Endothelial cell of umbilical vein (primary cell): ENCODE results near the gene TRPV6. TPM values are rescaled to one million over a fixed set of nuclear protein-coding genes. Genes with fewer than 3 reads are reported as not detected.

ENCODE experiments used
- BruUV-seq: library from RNA; stranded (reverse); fragments of 400-500 nt; replicated peaks from 2 replicates; lab custom pipeline; 2021; lab: Mats Ljungman, UMichigan
- CTCF ChIA-PET: fragments of 300-600, 350-600 bp; sonication (Branson Sonifier 250); formaldehyde crosslinking; loops from one replicate; lab custom pipeline; 2021; ENCODE audit warnings: antibody characterized with exemption, inconsistent platforms; lab: Charles Lee
- POLR2A ChIA-PET: fragments of 300-600, 350-600 bp; sonication (Branson Sonifier 250); formaldehyde crosslinking; loops from one replicate; lab custom pipeline; 2021; ENCODE audit warnings: antibody characterized with exemption, inconsistent platforms; lab: Charles Lee
- DNase-seq: peaks from one replicate; pipeline ENCODE4 v3.0.0-alpha.2; 2011; ENCODE audit warnings: low read depth, low spot score
- FAIRE-seq: peaks from 2 replicates; lab custom pipeline; 2011; peaks lifted over from hg19 to GRCh38; lab: Jason Lieb, UNC
- H2AFZ ChIP-seq: 2 replicates; pipeline ENCODE4 v1.6.0; 2012; ENCODE audit warnings: low read depth, low read length, control low read depth, inconsistent platforms
- H3K27ac ChIP-seq: 2 replicates; pipeline ENCODE4 v1.5.1; 2011; ENCODE audit warnings: low read depth, mild to moderate bottlenecking, control low read depth, low read length, moderate library complexity; ENCODE audit not compliant: insufficient read depth
- H3K27me3 ChIP-seq, 2 experiments: 2 replicates each; pipeline versions ENCODE4 v1.6.0 to v1.6.1; 2011; ENCODE audit warnings: low read length in 2 of 2, mixed read lengths in 1 of 2; ENCODE audit not compliant: control insufficient read depth in 2 of 2, insufficient read depth in 2 of 2
- H3K36me3 ChIP-seq, 2 experiments: 2 replicates in 1 of 2; 3 replicates in 1 of 2; pipeline ENCODE4 v1.5.1; 2011; ENCODE audit warnings: low read length in 2 of 2, mild to moderate bottlenecking in 1 of 2, moderate library complexity in 1 of 2; ENCODE audit not compliant: control insufficient read depth in 2 of 2, insufficient read depth in 2 of 2; ENCODE audit errors: extremely low read depth in 1 of 2
- H3K4me1 ChIP-seq: 3 replicates; pipeline ENCODE4 v1.5.1; 2011; ENCODE audit warnings: mild to moderate bottlenecking, low read length; ENCODE audit not compliant: control insufficient read depth, insufficient read depth; ENCODE audit errors: extremely low read depth
- H3K4me2 ChIP-seq: 2 replicates; pipeline ENCODE4 v1.6.1; 2011; ENCODE audit warnings: low read length, control low read depth, mixed read lengths; ENCODE audit not compliant: insufficient read depth
- H3K4me3 ChIP-seq, 3 experiments: fragments of 200-600 bp in 1 of 3; sonication (generic), shearing (Covaris generic) in 1 of 3; replicated peaks in 1 of 3; 2 replicates each; pipeline ENCODE4 v1.5.1; 2011 to 2016; ENCODE audit warnings: control low read depth in 3 of 3, low read length in 3 of 3, mild to moderate bottlenecking in 2 of 3, inconsistent platforms in 1 of 3, low read depth in 1 of 3, moderate library complexity in 1 of 3; ENCODE audit not compliant: insufficient read depth in 1 of 3
- H3K79me2 ChIP-seq: 2 replicates; pipeline ENCODE4 v1.6.0; 2012; ENCODE audit warnings: low read length, inconsistent platforms; ENCODE audit not compliant: control insufficient read depth, insufficient read depth
- H3K9ac ChIP-seq: replicated peaks from 2 replicates; pipeline ENCODE3; 2011; ENCODE audit warnings: low read length, control low read depth; ENCODE audit not compliant: insufficient read depth; ENCODE audit errors: extremely low read depth
- H3K9me1 ChIP-seq: replicated peaks from 3 replicates; pipeline ENCODE4 v1.6.0; 2011; ENCODE audit warnings: mild to moderate bottlenecking, low read length; ENCODE audit not compliant: control insufficient read depth, insufficient read depth; ENCODE audit errors: extremely low read depth
- H3K9me3 ChIP-seq: replicated peaks from 2 replicates; pipeline ENCODE4 v1.5.1; 2012; ENCODE audit warnings: low read length, inconsistent platforms; ENCODE audit not compliant: control insufficient read depth, insufficient read depth
- H4K20me1 ChIP-seq: replicated peaks from 2 replicates; pipeline ENCODE3; 2011; ENCODE audit warnings: mild to moderate bottlenecking, low read length; ENCODE audit not compliant: control insufficient read depth, insufficient read depth; ENCODE audit errors: extremely low read depth
- CTCF ChIP-seq, 2 donors: IDR thresholded peaks; 1 replicate in 1 of 2; 2 replicates in 1 of 2; pipeline ENCODE4 v1.5.1; 2011; ENCODE audit warnings: low read length in 2 of 2, mild to moderate bottlenecking in 2 of 2, moderate library complexity in 2 of 2, control low read depth in 1 of 2, inconsistent platforms in 1 of 2, low read depth in 1 of 2; ENCODE audit not compliant: insufficient read depth in 1 of 2; ENCODE audit errors: extremely low read depth in 1 of 2
- EZH2 ChIP-seq: IDR thresholded peaks from 2 replicates; pipeline ENCODE4 v1.6.1; 2012; ENCODE audit warnings: borderline replicate concordance, low read depth, mild to moderate bottlenecking, moderate library complexity, low read length, inconsistent platforms; ENCODE audit not compliant: severe bottlenecking
- MYC ChIP-seq: IDR thresholded peaks from one replicate; pipeline ENCODE4 v1.6.1; 2011; ENCODE audit warnings: mild to moderate bottlenecking, low read depth, low read length
- POLR2AphosphoS5 ChIP-seq: IDR thresholded peaks from 2 replicates; pipeline ENCODE4 v1.6.1; 2012; ENCODE audit warnings: low read depth, mild to moderate bottlenecking, control low read depth, low read length, moderate library complexity; ENCODE audit not compliant: insufficient read depth
- dilution Hi-C: fragments of 300-500 bp; cut with MboI; formaldehyde crosslinking; loops from one replicate; pipeline ENCODE4 v1.15.0; 2019; ENCODE audit warnings: low sequenced_read_pairs; ENCODE audit not compliant: extremely low pct_ligation_motif_present
- intact Hi-C: fragments of 100-400 bp; cut with micrococcal nuclease; formaldehyde crosslinking; loops from one replicate; pipeline ENCODE4 v1.10.0; 2022
- polyA plus RNA-seq, 4 experiments: library from polyadenylated mRNA; depleted of rRNA in 3 of 4; stranded (reverse) in 3 of 4; unstranded in 1 of 4; fragments of >200 nt; gene quantifications; 2 replicates each; pipeline versions ENCODE4 v1.2.1 to v1.2.3, GENCODE V29; 2011 to 2012; ENCODE audit warnings: missing spikeins in 1 of 4
- total RNA-seq: library from RNA; stranded (reverse); gene quantifications from 2 replicates; pipeline ENCODE4 v1.2.3, GENCODE V29; 2021

The TRPV6 gene
- total and polyA plus RNA-seq, 2 donors (not counting 3 experiments of a cell fraction or from before 2014, with no cell fraction given) = not detected

DNA sequence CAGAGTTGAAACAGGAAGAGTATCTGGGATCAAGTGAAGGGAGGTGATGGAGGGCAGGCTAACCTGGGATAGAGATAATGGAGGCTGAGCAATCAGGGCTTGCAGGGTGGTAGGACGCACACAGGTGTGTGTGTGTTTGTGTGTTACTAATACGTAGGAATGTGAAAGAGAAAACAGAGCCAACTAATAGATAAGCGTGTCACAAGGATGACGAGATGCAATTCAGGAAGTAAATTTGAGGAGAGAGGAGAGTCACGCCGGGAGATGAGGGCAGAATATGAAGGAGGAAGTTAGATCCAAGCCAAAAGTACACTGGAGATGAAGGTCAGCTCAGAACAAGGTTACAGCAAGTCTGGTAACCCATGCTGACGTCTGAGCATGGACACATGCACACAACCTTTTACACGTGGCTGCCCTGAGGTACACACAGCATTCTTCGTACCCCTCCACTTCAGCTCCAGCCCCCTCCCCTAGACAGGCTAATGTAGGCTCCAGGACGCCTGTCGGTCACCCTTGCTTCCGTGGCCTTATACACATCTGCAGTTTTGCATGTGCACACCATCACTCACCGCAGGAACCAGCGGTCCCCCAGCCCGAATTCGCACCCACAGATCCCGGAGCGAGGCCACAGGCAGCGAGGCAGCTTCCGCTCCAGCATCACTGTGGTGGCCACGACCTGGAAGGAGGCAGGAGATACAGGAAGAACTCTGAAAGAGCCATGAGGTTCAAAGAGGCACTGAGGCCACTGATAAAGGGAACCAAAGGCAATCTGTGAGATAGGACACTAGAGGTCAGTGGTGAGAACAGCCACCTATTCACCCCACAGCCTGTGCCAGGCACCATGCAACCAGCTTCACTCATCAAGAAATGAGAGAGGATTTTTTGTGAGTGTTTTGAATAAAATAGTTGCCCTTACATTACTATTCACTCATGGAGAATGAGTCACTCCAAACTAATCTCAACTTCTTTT is 23.7 kb upstream of the TRPV6 start:
- Histone ChIP-seq H3K4me3 (no peak overlapping the region), H2AFZ (no peak overlapping the region), H3K4me1 (no peaks in the 10 kb centered on the region), H3K36me3 (no peaks in the 10 kb centered on the region), H3K9ac (no peak overlapping the region), H3K9me3 (no peaks in the 10 kb centered on the region), H3K27ac (no peak overlapping the region), H4K20me1 (no peaks in the 10 kb centered on the region), H3K9me1 (no peaks in the 10 kb centered on the region), H3K27me3 (no peaks in the 10 kb centered on the region), H3K79me2 (no peaks in the 10 kb centered on the region), H3K4me2 (no peak overlapping the region)
- FAIRE-seq (no peak), DNase-seq (no peak)
- intact Hi-C loops (loop anchor here (1.0 kb wide), 1 partner anchor 94 kb away; no protein-coding TSS in a partner anchor), dilution Hi-C loops (no loop called here)
- POLR2A ChIA-PET = no interaction called here
- no peak for TF ChIP-seq POLR2AphosphoS5
- no peak for TF ChIP-seq MYC
- peak in 1 of 2 donors; percentile 26 for TF ChIP-seq CTCF (IDR thresholded peaks at IDR 0.05; ENCODE audit: extremely low read depth in 1 of 2, insufficient read depth in 1 of 2, low read depth in 1 of 2, low read length in 2 of 2)
- no peak for TF ChIP-seq EZH2
- CTCF ChIA-PET = interaction anchor here (1.5 to 1.6 kb wide), 2 partner anchors 93 to 306 kb away, joined by 10 to 11 read pairs; no protein-coding TSS in a partner anchor
- BruUV-seq = no TSS peak
